ENCODE measurements around the gene STRN.

The STRN gene
- long read RNA-seq, partial matches to known transcripts = 0 of 6 reads
- long read RNA-seq, other reads (novel, unspliced or antisense) = 6 of 6 reads

- H3K4me3 ChIP-seq (replicated peaks; ENCODE audit: insufficient read depth, low read length) = peak within 1 kb of the TSS; percentile 67
- no peaks in the 10 kb centered on the region for H3K27me3 ChIP-seq (ENCODE audit: insufficient read depth, poor library complexity, severe bottlenecking)
- H3K27ac ChIP-seq (replicated peaks) = peak within 1 kb of the TSS; percentile 87
- peak; percentile 87 to 95 for DNase-seq (ENCODE audit: low read depth in 1 of 2, low spot score in 1 of 2)
- TF ChIP-seq REST (IDR thresholded peaks at IDR 0.05; ENCODE audit: insufficient replicate concordance, low read depth) (peak; percentile 66), GABPA (IDR thresholded peaks at IDR 0.05; ENCODE audit: low read depth) (peak; percentile 69), POLR2AphosphoS5 (IDR thresholded peaks at IDR 0.05; ENCODE audit: low read depth) (peak; percentile 79), SPI1 (IDR thresholded peaks at IDR 0.05; ENCODE audit: borderline replicate concordance, low read depth) (peak; percentile 6; the same call in 1 of the 2 replicates)
- TF ChIP-seq, protein P1, sequence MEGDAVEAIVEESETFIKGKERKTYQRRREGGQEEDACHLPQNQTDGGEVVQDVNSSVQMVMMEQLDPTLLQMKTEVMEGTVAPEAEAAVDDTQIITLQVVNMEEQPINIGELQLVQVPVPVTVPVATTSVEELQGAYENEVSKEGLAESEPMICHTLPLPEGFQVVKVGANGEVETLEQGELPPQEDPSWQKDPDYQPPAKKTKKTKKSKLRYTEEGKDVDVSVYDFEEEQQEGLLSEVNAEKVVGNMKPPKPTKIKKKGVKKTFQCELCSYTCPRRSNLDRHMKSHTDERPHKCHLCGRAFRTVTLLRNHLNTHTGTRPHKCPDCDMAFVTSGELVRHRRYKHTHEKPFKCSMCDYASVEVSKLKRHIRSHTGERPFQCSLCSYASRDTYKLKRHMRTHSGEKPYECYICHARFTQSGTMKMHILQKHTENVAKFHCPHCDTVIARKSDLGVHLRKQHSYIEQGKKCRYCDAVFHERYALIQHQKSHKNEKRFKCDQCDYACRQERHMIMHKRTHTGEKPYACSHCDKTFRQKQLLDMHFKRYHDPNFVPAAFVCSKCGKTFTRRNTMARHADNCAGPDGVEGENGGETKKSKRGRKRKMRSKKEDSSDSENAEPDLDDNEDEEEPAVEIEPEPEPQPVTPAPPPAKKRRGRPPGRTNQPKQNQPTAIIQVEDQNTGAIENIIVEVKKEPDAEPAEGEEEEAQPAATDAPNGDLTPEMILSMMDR (IDR thresholded peaks at IDR 0.05; ENCODE audit: insufficient read depth, low read length) = no peak
Observed at GRCh38 chr2:36966370-36967235, at the start of gene STRN. Gene STRN (minus strand): TSS chr2:36966536. CDS start chr2:36966463, 73 bp downstream.

GRCh38 chr2:37013315-37013641 is 46.9 kb upstream of the STRN start:
- H3K27ac ChIP-seq (replicated peaks) = peak overlapping the region; percentile 76
- peak in 1 of 2 experiments; percentile 14 for DNase-seq (ENCODE audit: low read depth in 1 of 2, low spot score in 1 of 2)
- TF ChIP-seq REST (IDR thresholded peaks at IDR 0.05; ENCODE audit: insufficient replicate concordance, low read depth) = no peak
- TF ChIP-seq, protein P1 (IDR thresholded peaks at IDR 0.05; ENCODE audit: insufficient read depth, low read length) = no peak
- H3K4me3 ChIP-seq (replicated peaks; ENCODE audit: insufficient read depth, low read length) = no peak overlapping the region
- H3K27me3 ChIP-seq (ENCODE audit: insufficient read depth, poor library complexity, severe bottlenecking) = no peaks in the 10 kb centered on the region

DNA sequence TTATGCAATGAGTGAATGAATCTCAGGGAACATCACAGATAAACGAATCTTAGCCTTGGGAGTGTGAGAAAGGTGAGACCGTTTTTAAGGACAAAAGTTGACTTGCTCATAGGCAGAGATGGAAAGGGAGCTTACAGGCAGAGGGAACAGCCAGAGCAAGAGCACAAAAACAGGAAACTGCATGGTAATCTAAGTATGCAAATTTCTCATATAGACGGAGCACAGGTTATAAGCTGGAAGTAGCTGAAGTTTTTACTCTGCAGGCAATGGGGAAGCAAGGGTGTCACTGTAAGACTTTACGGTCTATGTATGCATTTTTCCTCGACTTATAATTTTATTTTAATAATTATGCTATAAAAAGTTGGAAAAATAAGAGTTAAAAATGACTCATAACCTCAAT is 44.8 kb upstream of the STRN start:
- Histone ChIP-seq H3K4me3 (replicated peaks; ENCODE audit: insufficient read depth, low read length) (no peak overlapping the region), H3K27me3 (ENCODE audit: insufficient read depth, poor library complexity, severe bottlenecking) (no peaks in the 10 kb centered on the region), H3K27ac (replicated peaks) (no peak overlapping the region)
- no peak for TF ChIP-seq GABPA (IDR thresholded peaks at IDR 0.05; ENCODE audit: low read depth)
- TF ChIP-seq, protein P1 (IDR thresholded peaks at IDR 0.05; ENCODE audit: insufficient read depth, low read length) = no peak
- TF ChIP-seq SPI1 (IDR thresholded peaks at IDR 0.05; ENCODE audit: borderline replicate concordance, low read depth) = no peak
- TF ChIP-seq REST (IDR thresholded peaks at IDR 0.05; ENCODE audit: insufficient replicate concordance, low read depth) = no peak
- TF ChIP-seq POLR2AphosphoS5 (IDR thresholded peaks at IDR 0.05; ENCODE audit: low read depth) = no peak
- peak in 1 of 2 experiments; percentile 30 for DNase-seq (ENCODE audit: low read depth in 1 of 2, low spot score in 1 of 2)

Measured in HL-60 (cell line).